ACC112 (cell line): ENCODE measurements around the gene SORT1.
A peak's percentile ranks its signal among the peaks of the same experiment; 100 is the strongest.

Experiments
- H2AFZ ChIP-seq: fragments of 200-600 bp; sonication (generic); one replicate; pipeline ENCODE4 v1.6.0; 2017; ENCODE audit warnings: antibody characterized with exemption, low read length; ENCODE audit not compliant: unreplicated experiment
- H3K27ac ChIP-seq: fragments of 200-600 bp; sonication (generic); 2 replicates; pipeline ENCODE4 v1.5.1; 2014; ENCODE audit warnings: low read depth, mild to moderate bottlenecking, antibody characterized with exemption, low read length, moderate library complexity
- H3K27me3 ChIP-seq: fragments of 200-600 bp; sonication (generic); 2 replicates; pipeline ENCODE4 v1.6.1; 2014; ENCODE audit warnings: mild to moderate bottlenecking, antibody characterized with exemption, low read length, moderate library complexity, mixed read lengths; ENCODE audit not compliant: insufficient read depth
- H3K36me3 ChIP-seq: fragments of 200-600 bp; sonication (generic); 2 replicates; pipeline ENCODE4 v1.6.1; 2016; ENCODE audit warnings: mild to moderate bottlenecking, antibody characterized with exemption, low read length, moderate library complexity, mixed read lengths; ENCODE audit not compliant: insufficient read depth
- H3K4me1 ChIP-seq: fragments of 200-600 bp; sonication (generic); one replicate; pipeline ENCODE4 v1.6.1; 2016; ENCODE audit warnings: low read length, mixed read lengths; ENCODE audit not compliant: insufficient read depth, unreplicated experiment, control insufficient read depth
- H3K4me3 ChIP-seq: fragments of 200-600 bp; sonication (generic); 2 replicates; pipeline ENCODE4 v1.5.1; 2014; ENCODE audit warnings: mild to moderate bottlenecking, low read depth, low read length
- H3K79me2 ChIP-seq: fragments of 200-600 bp; sonication (generic); one replicate; pipeline ENCODE4 v1.6.0; 2016; ENCODE audit warnings: low read length; ENCODE audit not compliant: control insufficient read depth, unreplicated experiment, insufficient read depth

The SORT1 gene

GRCh38 chr1:109282952-109283747 is 114.6 kb downstream of the SORT1 start, which contains the start of gene PSRC1:
TSS of gene PSRC1 (minus strand) at chr1:109283145.
- H3K4me1 ChIP-seq: peaks cover 16% of the 10 kb centered on the region
- no peaks in the 10 kb centered on the region for H3K27me3 ChIP-seq
- peak within 1 kb of the TSS; percentile 52 for H3K27ac ChIP-seq
- no peaks in the 10 kb centered on the region for H3K36me3 ChIP-seq
- H3K79me2 ChIP-seq: peaks cover 21% of the 10 kb centered on the region
- H3K4me3 ChIP-seq: peak within 1 kb of the TSS; percentile 84
- peak within 1 kb of the TSS; percentile 58 for H2AFZ ChIP-seq

DNA sequence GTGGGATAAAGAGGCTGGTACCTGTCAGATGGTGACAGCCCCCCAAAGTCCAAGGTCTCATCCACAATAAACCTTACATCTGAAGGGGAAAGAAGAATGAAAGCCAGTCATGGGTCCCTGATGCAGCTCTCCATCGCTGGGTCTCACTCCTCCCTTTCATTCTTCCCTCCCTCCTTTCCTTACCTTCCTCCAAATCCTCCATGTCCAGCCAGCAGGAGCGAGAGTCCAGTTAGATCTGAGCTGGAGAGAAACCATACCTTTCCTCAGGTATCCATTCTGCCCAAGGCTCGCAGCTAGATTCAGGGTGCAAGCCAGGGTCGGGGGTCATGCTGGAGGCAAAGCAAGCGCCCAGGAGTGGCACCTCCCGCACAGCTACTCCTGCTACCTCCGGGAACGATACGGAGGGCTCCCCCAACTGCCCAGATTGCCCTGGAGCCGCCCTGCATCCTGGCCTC is 115.2 kb downstream of the SORT1 start:
- H2AFZ ChIP-seq: peak overlapping the region; percentile 58
- H3K4me3 ChIP-seq: peak overlapping the region; percentile 84
- no peak overlapping the region for H3K27ac ChIP-seq
- H3K27me3 ChIP-seq: no peaks in the 10 kb centered on the region
- H3K36me3 ChIP-seq: no peaks in the 10 kb centered on the region
- peaks cover 16% of the 10 kb centered on the region for H3K4me1 ChIP-seq
- H3K79me2 ChIP-seq: peaks cover 21% of the 10 kb centered on the region

GRCh38 chr1:109281680-109282496 is 115.8 kb downstream of the SORT1 start:
- no peak overlapping the region for H3K27ac ChIP-seq
- H3K36me3 ChIP-seq: no peaks in the 10 kb centered on the region
- no peaks in the 10 kb centered on the region for H3K27me3 ChIP-seq
- peaks cover 16% of the 10 kb centered on the region for H3K4me1 ChIP-seq
- peak overlapping the region; percentile 84 for H3K4me3 ChIP-seq
- peak overlapping the region; percentile 58 for H2AFZ ChIP-seq
- peaks cover 21% of the 10 kb centered on the region for H3K79me2 ChIP-seq

GRCh38 chr1:109280862-109281261 is 116.9 kb downstream of the SORT1 start:
- Histone ChIP-seq H3K4me3 (no peak overlapping the region; the same call in 1 of the 2 replicates), H3K27me3 (no peaks in the 10 kb centered on the region), H2AFZ (no peak overlapping the region), H3K27ac (no peak overlapping the region), H3K36me3 (no peaks in the 10 kb centered on the region), H3K79me2 (peaks cover 21% of the 10 kb centered on the region), H3K4me1 (peaks cover 16% of the 10 kb centered on the region)

DNA sequence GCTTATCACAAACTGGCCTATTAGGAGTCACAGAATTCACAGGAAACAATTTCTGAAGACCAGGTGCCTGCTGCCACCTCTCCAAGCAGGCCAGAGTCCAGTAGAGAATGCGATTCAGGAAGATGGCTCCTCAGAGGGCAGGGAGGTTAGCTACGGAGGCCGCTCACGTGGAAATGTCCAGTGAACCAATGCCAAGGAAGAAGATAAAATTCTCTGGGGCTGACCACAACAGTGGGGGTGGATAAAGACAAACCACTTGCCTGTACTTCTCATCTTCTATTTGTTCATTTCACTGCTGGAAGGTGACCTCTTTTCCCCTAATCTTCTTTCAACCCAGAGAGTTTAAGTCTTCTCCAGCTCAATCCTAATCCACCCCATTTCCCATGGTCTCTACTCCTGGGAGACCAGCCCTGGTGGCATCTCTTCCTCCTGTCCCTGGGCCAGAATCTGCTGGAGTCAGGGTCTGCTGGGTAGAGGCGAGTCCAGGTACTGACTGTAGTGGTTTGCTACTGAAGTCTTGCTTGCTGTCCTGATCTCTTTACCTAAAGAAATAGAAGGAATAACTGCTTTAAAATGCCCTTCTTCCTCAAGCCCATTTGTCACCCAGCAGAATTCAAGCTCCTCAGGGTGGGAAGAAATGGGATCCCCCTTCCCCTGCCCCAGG is 118.0 kb downstream of the SORT1 start:
- peaks cover 21% of the 10 kb centered on the region for H3K79me2 ChIP-seq
- no peak overlapping the region for H3K4me3 ChIP-seq
- H3K27ac ChIP-seq: no peak overlapping the region
- no peaks in the 10 kb centered on the region for H3K27me3 ChIP-seq
- no peak overlapping the region for H2AFZ ChIP-seq
- H3K36me3 ChIP-seq: no peaks in the 10 kb centered on the region
- H3K4me1 ChIP-seq: peaks cover 16% of the 10 kb centered on the region

GRCh38 chr1:109277434-109278204 is 120.1 kb downstream of the SORT1 start:
- Histone ChIP-seq H3K79me2 (peaks cover 18% of the 10 kb centered on the region), H2AFZ (no peak overlapping the region), H3K27ac (no peak overlapping the region), H3K4me1 (peaks cover 8% of the 10 kb centered on the region), H3K36me3 (no peaks in the 10 kb centered on the region), H3K27me3 (no peaks in the 10 kb centered on the region), H3K4me3 (no peak overlapping the region)

GRCh38 chr1:109275706-109276345 is 121.9 kb downstream of the SORT1 start:
- Histone ChIP-seq H3K27me3 (no peaks in the 10 kb centered on the region), H3K79me2 (no peaks in the 10 kb centered on the region), H3K4me3 (no peak overlapping the region), H3K36me3 (no peaks in the 10 kb centered on the region), H3K27ac (no peak overlapping the region), H3K4me1 (no peaks in the 10 kb centered on the region), H2AFZ (no peak overlapping the region)

DNA sequence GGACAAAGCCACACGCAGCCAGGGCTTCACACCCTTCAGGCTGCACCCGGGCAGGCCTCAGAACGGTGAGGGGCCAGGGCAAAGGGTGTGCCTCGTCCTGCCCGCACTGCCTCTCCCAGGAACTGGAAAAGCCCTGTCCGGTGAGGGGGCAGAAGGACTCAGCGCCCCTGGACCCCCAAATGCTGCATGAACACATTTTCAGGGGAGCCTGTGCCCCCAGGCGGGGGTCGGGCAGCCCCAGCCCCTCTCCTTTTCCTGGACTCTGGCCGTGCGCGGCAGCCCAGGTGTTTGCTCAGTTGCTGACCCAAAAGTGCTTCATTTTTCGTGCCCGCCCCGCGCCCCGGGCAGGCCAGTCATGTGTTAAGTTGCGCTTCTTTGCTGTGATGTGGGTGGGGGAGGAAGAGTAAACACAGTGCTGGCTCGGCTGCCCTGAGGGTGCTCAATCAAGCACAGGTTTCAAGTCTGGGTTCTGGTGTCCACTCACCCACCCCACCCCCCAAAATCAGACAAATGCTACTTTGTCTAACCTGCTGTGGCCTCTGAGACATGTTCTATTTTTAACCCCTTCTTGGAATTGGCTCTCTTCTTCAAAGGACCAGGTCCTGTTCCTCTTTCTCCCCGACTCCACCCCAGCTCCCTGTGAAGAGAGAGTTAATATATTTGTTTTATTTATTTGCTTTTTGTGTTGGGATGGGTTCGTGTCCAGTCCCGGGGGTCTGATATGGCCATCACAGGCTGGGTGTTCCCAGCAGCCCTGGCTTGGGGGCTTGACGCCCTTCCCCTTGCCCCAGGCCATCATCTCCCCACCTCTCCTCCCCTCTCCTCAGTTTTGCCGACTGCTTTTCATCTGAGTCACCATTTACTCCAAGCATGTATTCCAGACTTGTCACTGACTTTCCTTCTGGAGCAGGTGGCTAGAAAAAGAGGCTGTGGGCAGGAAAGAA is 122.9 kb downstream of the SORT1 start:
- Histone ChIP-seq H3K27me3 (no peaks in the 10 kb centered on the region), H3K4me1 (no peaks in the 10 kb centered on the region), H2AFZ (no peak overlapping the region), H3K27ac (no peak overlapping the region), H3K36me3 (no peaks in the 10 kb centered on the region), H3K4me3 (no peak overlapping the region), H3K79me2 (no peaks in the 10 kb centered on the region)
